ENCODE results near the gene ARHGEF38. TPM values are rescaled to one million over a fixed set of nuclear protein-coding genes. Genes with fewer than 3 reads are reported as not detected.

The ARHGEF38 gene
- total RNA-seq, 4 donors from 2014 or later, result 0.11 to 0.88 (median 0.54) TPM

DNA sequence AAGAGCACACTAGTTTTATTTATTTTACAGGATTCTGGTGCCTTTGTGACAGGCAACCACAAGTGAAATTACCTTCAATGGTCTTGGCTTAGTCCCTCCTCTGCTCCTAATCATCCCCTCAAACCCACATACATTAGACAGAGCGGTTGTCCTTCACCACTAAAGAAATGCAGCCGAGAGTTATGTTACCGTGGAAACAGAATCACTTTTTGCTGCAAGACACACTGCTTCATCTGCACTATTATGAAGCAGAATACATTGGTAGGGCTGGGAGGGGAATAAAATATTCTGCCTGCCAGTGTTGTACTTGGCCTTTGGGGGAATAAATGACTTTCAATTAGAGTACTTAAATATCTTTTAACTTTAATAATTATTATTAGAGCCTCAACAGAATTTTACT is 75.2 kb downstream of the ARHGEF38 start:
- no peak for DNase-seq (ENCODE audit: low spot score in 2 of 2)
- intact Hi-C loops (cut with DNase I; ENCODE audit: low total_unique reads), result no loop called here
- 78 to 81% methylated on average over 3 of the region's 3 CpGs for WGBS, 2 donors
- TF ChIP-seq, protein P1, sequence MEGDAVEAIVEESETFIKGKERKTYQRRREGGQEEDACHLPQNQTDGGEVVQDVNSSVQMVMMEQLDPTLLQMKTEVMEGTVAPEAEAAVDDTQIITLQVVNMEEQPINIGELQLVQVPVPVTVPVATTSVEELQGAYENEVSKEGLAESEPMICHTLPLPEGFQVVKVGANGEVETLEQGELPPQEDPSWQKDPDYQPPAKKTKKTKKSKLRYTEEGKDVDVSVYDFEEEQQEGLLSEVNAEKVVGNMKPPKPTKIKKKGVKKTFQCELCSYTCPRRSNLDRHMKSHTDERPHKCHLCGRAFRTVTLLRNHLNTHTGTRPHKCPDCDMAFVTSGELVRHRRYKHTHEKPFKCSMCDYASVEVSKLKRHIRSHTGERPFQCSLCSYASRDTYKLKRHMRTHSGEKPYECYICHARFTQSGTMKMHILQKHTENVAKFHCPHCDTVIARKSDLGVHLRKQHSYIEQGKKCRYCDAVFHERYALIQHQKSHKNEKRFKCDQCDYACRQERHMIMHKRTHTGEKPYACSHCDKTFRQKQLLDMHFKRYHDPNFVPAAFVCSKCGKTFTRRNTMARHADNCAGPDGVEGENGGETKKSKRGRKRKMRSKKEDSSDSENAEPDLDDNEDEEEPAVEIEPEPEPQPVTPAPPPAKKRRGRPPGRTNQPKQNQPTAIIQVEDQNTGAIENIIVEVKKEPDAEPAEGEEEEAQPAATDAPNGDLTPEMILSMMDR (IDR thresholded peaks at IDR 0.05), result no peak
- TF ChIP-seq POLR2A (IDR thresholded peaks at IDR 0.05), result no peak
- H3K4me3 ChIP-seq (ENCODE audit: low read depth, poor library complexity, severe bottlenecking), result no peak overlapping the region

DNA sequence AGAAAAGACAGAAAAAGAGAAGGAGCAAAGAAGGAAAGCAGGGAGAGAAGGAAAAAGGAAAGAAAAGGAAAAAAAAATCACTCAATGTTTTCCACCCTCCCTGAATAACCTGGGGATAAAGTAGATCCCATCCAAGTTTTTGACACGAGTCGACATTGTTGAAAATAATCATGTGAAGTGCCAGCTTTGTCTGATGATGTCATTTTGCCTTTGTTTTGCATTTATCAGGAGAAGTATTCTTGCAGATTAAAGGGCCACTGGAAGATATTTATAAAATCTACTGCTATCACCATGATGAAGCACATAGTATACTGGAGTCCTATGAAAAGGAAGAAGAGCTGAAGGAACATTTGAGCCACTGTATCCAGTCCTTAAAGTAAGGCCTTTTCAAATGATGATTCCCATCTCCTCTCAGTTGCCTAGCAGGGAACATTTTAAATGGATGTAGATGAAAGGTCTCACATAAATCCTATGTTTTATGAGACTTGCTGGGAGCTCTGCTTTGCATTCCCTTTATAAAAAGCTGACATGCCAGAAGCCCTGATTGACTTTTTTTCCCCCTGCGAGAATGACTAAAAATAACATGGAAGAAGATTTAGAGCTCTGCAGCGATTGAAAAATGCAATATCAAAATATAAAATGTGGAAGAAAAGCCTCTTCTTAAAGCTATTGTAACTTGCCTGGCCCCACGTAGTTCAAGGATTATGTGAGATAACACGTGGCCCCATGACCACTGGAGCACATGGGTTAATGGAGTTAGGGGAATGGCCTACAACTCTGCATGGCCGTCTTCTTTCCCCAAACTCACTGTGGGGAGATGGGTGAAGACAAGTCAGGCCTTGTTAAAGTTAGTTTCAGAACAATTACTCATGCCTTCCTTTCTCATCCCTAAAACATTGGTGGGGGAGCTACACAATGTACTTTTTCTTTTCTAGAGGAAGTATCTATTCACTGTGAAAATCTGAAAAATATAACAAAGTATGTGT is 78.5 kb downstream of the ARHGEF38 start:
- TF ChIP-seq, protein P1 (IDR thresholded peaks at IDR 0.05), result no peak
- no peak for TF ChIP-seq POLR2A (IDR thresholded peaks at IDR 0.05)
- intact Hi-C loops (cut with DNase I; ENCODE audit: low total_unique reads), result no loop called here
- DNase-seq (ENCODE audit: low spot score in 2 of 2), result no peak
- H3K4me3 ChIP-seq (ENCODE audit: low read depth, poor library complexity, severe bottlenecking), result no peak overlapping the region
- WGBS, 2 donors, result 37 to 57% methylated on average over 7 of the region's 7 CpGs

DNA sequence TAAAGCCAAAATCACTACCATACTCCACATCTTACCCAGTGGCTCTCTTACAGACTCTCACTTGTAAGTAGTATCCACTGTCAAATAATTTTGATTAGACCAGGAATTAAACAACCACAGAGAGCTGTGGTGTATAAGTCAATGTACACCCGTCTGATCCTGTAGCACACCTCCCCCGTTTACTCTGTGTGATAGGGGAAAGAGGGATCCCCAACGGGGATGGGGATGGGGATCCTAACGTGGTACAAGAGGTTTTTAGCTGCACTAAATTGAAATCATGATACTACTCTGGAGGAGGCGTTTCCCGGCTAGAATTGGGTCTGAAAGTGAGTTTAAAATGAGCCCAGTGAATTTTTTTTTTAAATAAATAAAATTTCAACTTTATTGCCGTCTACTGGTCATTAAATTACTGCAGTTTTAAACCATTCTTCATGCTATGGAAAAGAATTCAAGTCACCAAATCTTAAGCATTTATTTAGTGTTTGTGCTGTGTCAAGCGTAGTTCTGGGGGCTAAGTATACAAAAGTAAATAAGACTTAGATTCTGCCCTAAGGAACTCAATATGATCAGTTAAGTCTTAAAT is 79.5 kb downstream of the ARHGEF38 start:
- H3K4me3 ChIP-seq (ENCODE audit: low read depth, poor library complexity, severe bottlenecking), result no peak overlapping the region
- WGBS, 2 donors, result 71 to 91% methylated on average over 8 of the region's 8 CpGs
- no peak for TF ChIP-seq POLR2A (IDR thresholded peaks at IDR 0.05)
- TF ChIP-seq, protein P1 (IDR thresholded peaks at IDR 0.05), result no peak
- intact Hi-C loops (cut with DNase I; ENCODE audit: low total_unique reads), result no loop called here
- DNase-seq (ENCODE audit: low spot score in 2 of 2), result no peak

DNA sequence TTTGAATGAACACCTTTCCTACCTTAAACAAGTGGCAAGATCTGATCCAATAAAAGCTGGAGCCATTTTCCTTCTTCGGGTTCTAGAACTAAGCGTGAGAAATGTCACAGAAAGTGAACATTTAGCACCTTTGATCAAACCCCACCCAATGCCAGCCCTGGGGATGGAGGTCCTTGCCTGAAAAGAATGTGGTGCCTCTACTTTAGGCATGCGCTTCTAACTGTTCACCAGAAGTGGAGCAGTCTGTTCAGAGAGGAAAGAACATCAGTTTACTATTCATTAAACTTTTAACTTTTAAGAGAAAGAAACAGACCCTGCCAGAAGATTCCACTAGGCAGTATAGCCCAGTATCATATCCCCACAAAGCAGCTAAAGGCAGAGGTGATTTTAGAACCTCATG is 80.2 kb downstream of the ARHGEF38 start:
- TF ChIP-seq, protein P1 (IDR thresholded peaks at IDR 0.05), result no peak
- TF ChIP-seq POLR2A (IDR thresholded peaks at IDR 0.05), result no peak
- DNase-seq (ENCODE audit: low spot score in 2 of 2), result no peak
- WGBS, 2 donors, result 61 to 78% methylated on average over 3 of the region's 3 CpGs
- no peak overlapping the region for H3K4me3 ChIP-seq (ENCODE audit: low read depth, poor library complexity, severe bottlenecking)
- intact Hi-C loops (cut with DNase I; ENCODE audit: low total_unique reads), result no loop called here

DNA sequence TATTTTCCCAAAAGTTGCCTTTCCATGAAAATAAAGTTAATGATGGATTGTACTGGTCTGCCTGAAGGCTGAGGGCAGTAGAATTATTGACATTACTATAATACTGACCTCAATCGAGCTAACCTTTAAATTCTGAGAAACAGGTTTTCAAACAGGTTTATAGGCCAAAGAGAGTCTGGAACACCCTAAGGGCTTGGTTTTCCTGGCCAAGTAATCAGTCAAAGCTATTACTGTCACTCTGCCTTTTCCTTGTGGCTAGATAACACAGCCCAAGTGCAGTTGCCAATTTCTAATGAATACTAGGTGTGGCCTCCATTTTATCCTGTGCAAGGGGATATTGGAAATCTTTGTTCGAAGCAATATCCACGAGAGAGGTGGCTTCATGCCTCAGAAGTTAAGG is 80.8 kb downstream of the ARHGEF38 start:
- no peak for DNase-seq (ENCODE audit: low spot score in 2 of 2)
- H3K4me3 ChIP-seq (ENCODE audit: low read depth, poor library complexity, severe bottlenecking), result no peak overlapping the region
- TF ChIP-seq, protein P1 (IDR thresholded peaks at IDR 0.05), result no peak
- no peak for TF ChIP-seq POLR2A (IDR thresholded peaks at IDR 0.05)
- WGBS, 2 donors, result 32 to 46% methylated on average over 3 of the region's 3 CpGs
- intact Hi-C loops (cut with DNase I; ENCODE audit: low total_unique reads), result no loop called here

All from lower leg skin (tissue), 4 donors.